Activated CD4-positive, alpha-beta T cell treated with anti-CD3 and anti-CD28 coated beads, Interleukin-2, amount 10 ng/mL, durations not matched to agents 7 days and 5 days (primary cell): ENCODE measurements around the gene HBQ1. TPM values are rescaled to one million over a fixed set of nuclear protein-coding genes. Genes with fewer than 3 reads are reported as not detected.
"Not testable (repeated sequence)": the region's sequence is repeated elsewhere in the genome, so short reads cannot be mapped to it uniquely, and the experiment has no call there.

ENCODE experiments used
- CTCF ChIA-PET: fragments of 350-600 bp; sonication (Branson Sonifier 250); formaldehyde crosslinking; loops from one replicate; lab custom pipeline; 2021; ENCODE audit warnings: antibody characterized with exemption; lab: Charles Lee
- POLR2A ChIA-PET: fragments of 350-600 bp; sonication (Branson Sonifier 250); formaldehyde crosslinking; loops from one replicate; lab custom pipeline; 2021; ENCODE audit warnings: antibody characterized with exemption; lab: Charles Lee
- DNase-seq: peaks from one replicate; pipeline ENCODE4 v3.0.0-alpha.2; 2020
- H3K27ac Mint-ChIP-seq: one replicate; pipeline ENCODE4 v1.8.0; 2021; ENCODE audit warnings: mild to moderate bottlenecking, moderate library complexity, mixed read lengths
- H3K27me3 Mint-ChIP-seq: one replicate; pipeline ENCODE4 v1.8.0; 2021; ENCODE audit warnings: mixed read lengths
- H3K36me3 Mint-ChIP-seq: one replicate; pipeline ENCODE4 v1.8.0; 2021; ENCODE audit warnings: low read depth, mixed read lengths
- H3K4me1 Mint-ChIP-seq: one replicate; pipeline ENCODE4 v1.8.0; 2021; ENCODE audit warnings: mixed read lengths
- H3K4me3 Mint-ChIP-seq: one replicate; pipeline ENCODE4 v1.8.0; 2021; ENCODE audit warnings: mild to moderate bottlenecking, moderate library complexity, mixed read lengths
- H3K9me3 Mint-ChIP-seq: one replicate; pipeline ENCODE4 v1.8.0; 2021; ENCODE audit warnings: mixed read lengths
- total RNA-seq, 2 experiments: library from RNA; stranded (reverse); gene quantifications; one replicate each; pipeline ENCODE4 v1.2.3, GENCODE V29; 2021

HBQ1 gene
- total RNA-seq, 2 experiments from 2014 or later, result not detected

DNA sequence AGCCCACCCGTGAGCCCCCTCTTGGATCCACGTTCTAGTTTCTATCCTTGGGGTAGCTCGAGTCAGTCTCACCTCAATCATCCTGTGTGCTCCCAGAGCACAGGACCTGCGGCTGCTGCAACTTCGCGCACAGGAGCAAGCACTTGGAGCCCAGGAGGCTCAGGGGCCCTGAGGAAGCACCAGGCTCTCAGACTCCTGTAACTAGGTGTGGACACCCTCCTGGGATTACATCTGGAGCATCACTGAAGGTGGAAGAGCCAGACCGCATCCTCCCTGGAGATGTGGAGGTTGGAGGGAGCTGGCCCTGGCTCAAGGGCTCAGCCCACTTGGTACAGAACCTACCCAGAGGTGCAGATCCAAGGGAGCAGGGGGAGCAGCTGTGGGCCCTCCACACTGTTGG is 2.7 kb downstream of the HBQ1 start:
- peaks cover 5% of the 10 kb centered on the region for H3K4me1 Mint-ChIP-seq

DNA sequence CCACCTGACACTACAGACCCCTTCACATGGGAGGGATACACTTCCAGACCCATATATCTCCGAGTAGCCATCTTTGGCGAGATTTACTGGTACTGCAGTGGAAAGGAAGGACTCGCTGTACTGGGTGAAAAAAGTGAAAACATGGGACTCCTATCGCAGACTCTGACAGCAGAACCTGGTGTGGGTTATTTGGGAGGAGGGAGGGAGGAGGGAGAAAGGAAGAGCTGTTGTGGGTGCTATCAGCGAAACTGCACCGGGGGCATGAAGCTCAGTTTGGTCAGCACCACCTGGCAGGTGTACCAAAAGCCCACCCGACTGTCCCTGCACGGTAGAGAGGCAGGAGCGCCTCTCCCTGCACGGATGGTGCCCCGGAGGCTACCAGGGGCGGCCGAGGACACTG is 5.0 kb downstream of the HBQ1 start:
- Mint-ChIP-seq H3K27ac (no peak overlapping the region), H3K9me3 (no peaks in the 10 kb centered on the region), H3K36me3 (peaks cover 17% of the 10 kb centered on the region), H3K4me3 (no peak overlapping the region), H3K27me3 (no peaks in the 10 kb centered on the region), H3K4me1 (peaks cover 9% of the 10 kb centered on the region)
- no peak for DNase-seq
- POLR2A ChIA-PET, result no interaction called here
- CTCF ChIA-PET, result no interaction called here

More for the DNA sequence above, 2.7 kb downstream of the HBQ1 start:
- Mint-ChIP-seq H3K27me3 (peaks cover 17% of the 10 kb centered on the region), H3K9me3 (no peaks in the 10 kb centered on the region), H3K27ac (no peak overlapping the region), H3K36me3 (peaks cover 2% of the 10 kb centered on the region), H3K4me3 (no peak overlapping the region)
- no peak for DNase-seq
- ChIA-PET CTCF (interaction anchor here (0.6 to 1.9 kb wide), 2 partner anchors 76 to 86 kb away, joined by 3 to 7 read pairs; no protein-coding TSS in a partner anchor), POLR2A (no interaction called here)

DNA sequence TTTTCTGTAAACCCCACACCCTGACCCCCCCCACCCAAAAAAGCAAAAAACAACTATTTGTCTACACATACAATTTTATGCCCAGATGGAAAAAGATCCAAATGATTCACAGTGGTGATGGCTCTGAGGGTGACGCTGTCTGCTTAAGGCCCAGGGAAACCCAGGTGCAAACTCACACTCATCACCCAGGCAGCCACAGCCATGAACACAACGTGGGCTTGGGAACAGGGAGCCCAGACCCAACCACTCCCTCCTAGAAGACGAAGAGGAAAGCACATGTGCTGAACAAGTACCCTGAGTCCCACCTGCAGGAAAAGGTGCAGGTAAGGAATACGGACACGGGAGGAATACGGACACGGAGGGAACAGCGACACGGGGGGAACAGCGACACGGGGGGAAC is 5.4 kb downstream of the HBQ1 start:
- ChIA-PET POLR2A (no interaction called here), CTCF (no interaction called here)
- no peaks in the 10 kb centered on the region for H3K9me3 Mint-ChIP-seq
- H3K4me1 Mint-ChIP-seq, result peaks cover 9% of the 10 kb centered on the region
- peaks cover 19% of the 10 kb centered on the region for H3K36me3 Mint-ChIP-seq
- H3K27ac Mint-ChIP-seq, result peak overlapping the region; percentile 36
- no peak overlapping the region for H3K4me3 Mint-ChIP-seq
- no peak for DNase-seq
- no peaks in the 10 kb centered on the region for H3K27me3 Mint-ChIP-seq

DNA sequence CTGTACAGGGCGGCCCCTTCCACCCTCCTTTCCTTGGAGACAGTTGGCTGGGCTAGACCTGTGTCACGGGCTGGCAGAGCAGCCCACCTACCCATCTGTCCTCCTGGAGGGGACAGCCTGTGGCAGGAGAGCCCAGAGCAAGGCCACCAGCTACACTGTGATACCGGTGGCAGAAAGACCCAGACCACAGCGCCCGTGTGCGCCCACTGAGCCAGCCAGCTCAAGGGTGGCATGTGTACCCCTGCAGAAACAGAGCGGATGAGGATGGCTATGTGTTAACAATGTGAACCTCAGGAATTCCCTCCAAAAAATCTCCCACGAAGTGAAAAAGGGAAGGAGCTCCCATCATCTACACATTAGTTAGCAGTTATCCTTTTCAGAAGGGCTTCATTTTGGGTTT is 7.1 kb downstream of the HBQ1 start:
- Mint-ChIP-seq H3K4me1 (peaks cover 5% of the 10 kb centered on the region), H3K4me3 (no peak overlapping the region), H3K27me3 (no peaks in the 10 kb centered on the region), H3K36me3 (peaks cover 27% of the 10 kb centered on the region), H3K9me3 (no peaks in the 10 kb centered on the region), H3K27ac (no peak overlapping the region)
- ChIA-PET POLR2A (no interaction called here), CTCF (no interaction called here)
- DNase-seq, result no peak

DNA sequence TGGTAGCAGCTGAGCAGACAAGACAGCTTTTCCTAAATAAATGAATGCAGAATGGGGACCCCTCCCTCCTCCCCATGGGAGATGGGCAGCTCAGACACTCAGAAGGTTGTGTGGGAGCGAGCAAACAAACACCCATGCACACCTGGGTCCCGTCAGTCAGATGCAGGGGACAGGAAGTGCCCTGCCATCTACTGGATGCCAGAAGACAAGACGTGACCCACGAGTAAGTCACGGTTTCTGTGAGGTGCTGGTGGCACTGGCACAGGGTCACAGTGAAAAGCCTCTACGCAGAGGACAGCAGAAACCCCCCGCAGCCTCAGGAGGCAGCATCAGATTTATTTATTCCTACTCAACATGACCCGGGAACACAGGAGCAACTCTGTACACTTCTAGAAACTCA is 8.4 kb downstream of the HBQ1 start:
- POLR2A ChIA-PET, result no interaction called here
- no peak overlapping the region for H3K4me3 Mint-ChIP-seq
- peak; percentile 57 for DNase-seq
- no peak overlapping the region for H3K27ac Mint-ChIP-seq
- peaks cover 30% of the 10 kb centered on the region for H3K36me3 Mint-ChIP-seq
- CTCF ChIA-PET, result interaction anchor here (0.7 to 1.1 kb wide), 2 partner anchors 24 to 1409 kb away, joined by 3 read pairs; no protein-coding TSS in a partner anchor
- no peaks in the 10 kb centered on the region for H3K9me3 Mint-ChIP-seq
- H3K27me3 Mint-ChIP-seq, result no peaks in the 10 kb centered on the region
- peaks cover 5% of the 10 kb centered on the region for H3K4me1 Mint-ChIP-seq

DNA sequence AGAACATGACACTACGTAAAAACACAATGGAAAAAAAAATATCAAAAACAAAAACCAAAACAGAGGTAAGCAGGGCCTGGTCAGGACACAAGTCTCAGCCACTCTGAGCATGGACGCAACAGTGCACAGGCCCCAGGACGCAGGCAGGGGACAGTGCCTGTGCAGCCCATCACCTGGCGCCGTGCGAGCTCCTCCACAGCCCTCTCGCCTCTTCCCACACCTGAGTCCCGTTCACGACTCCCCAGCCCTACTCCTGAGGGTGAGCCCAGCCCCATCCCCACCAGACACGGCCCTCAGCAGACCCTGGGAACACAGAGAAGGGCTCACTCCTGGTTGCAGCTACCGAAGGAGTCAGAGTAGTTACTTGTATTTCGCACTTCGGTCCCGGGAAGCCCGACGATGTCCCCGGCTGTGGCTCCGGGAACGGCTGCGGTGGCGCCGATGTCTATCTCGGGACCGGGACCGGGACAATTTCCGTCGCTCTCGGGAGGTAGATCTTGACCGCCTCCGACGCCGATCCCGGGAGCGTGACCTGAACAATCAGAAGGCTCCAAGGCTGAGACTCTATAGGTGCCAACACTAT is 9.4 kb downstream of the HBQ1 start:
- H3K27me3 Mint-ChIP-seq, result no peaks in the 10 kb centered on the region
- ChIA-PET POLR2A (no interaction called here), CTCF (interaction anchor here (1.1 kb wide), 1 partner anchor 23 kb away, joined by 3 read pairs; no protein-coding TSS in a partner anchor)
- H3K4me3 Mint-ChIP-seq, result no peak overlapping the region
- no peaks in the 10 kb centered on the region for H3K9me3 Mint-ChIP-seq
- H3K27ac Mint-ChIP-seq, result no peak overlapping the region
- DNase-seq, result no peak
- peaks cover 5% of the 10 kb centered on the region for H3K4me1 Mint-ChIP-seq
- peaks cover 30% of the 10 kb centered on the region for H3K36me3 Mint-ChIP-seq

DNA sequence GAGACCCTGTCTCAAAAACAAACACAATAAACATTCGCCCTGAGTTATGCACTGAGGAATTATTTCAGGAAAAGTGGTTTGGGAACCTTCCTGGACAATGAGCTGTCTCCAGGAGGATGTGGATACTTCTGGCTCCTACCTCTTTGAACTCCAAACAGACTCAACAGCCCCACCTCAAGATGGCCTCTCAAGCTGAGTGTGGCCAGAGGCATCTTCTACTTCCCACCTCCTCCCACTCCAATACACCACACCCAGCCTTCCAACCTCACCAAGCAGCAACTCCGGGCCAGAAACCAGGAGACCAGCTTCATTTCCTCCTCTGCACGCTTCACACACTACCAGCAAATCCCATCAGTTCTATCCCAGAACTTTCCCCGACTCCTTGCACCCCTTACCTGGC is 11.6 kb downstream of the HBQ1 start:
- POLR2A ChIA-PET, result no interaction called here

DNA sequence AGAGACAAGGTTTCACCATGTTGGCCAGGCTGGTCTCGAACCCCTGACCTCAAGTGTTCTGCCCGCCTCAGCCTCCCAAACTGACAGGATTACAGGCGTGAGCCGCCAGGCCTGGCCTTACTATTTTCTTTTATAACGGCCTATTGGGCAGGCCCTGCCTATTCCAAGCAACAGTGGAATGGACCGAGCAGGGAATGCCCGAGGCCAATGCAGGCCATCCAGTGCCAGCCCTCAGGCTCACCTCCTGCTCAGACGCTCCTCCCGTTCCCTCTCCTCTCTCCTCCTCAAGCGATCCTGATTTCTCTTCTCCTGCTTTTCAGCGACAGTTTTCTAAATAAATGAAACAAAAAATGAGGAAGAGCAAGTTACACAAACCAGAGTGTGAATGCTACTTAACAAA is 12.4 kb downstream of the HBQ1 start:
- Mint-ChIP-seq H3K36me3 (peaks cover 36% of the 10 kb centered on the region), H3K9me3 (no peaks in the 10 kb centered on the region), H3K27ac (no peak overlapping the region), H3K27me3 (no peaks in the 10 kb centered on the region), H3K4me1 (peaks cover 5% of the 10 kb centered on the region), H3K4me3 (no peak overlapping the region)
- POLR2A ChIA-PET, result no interaction called here
- CTCF ChIA-PET, result interaction anchor here (0.6 to 1.3 kb wide), 2 partner anchors 96 to 127 kb away, joined by 3 to 4 read pairs; no protein-coding TSS in a partner anchor
- no peak for DNase-seq

More for the DNA sequence above, 11.6 kb downstream of the HBQ1 start:
- Mint-ChIP-seq H3K4me3 (no peak overlapping the region), H3K27ac (no peak overlapping the region), H3K4me1 (peaks cover 5% of the 10 kb centered on the region), H3K27me3 (no peaks in the 10 kb centered on the region), H3K36me3 (peaks cover 32% of the 10 kb centered on the region), H3K9me3 (no peaks in the 10 kb centered on the region)
- CTCF ChIA-PET, result no interaction called here
- no peak for DNase-seq

DNA sequence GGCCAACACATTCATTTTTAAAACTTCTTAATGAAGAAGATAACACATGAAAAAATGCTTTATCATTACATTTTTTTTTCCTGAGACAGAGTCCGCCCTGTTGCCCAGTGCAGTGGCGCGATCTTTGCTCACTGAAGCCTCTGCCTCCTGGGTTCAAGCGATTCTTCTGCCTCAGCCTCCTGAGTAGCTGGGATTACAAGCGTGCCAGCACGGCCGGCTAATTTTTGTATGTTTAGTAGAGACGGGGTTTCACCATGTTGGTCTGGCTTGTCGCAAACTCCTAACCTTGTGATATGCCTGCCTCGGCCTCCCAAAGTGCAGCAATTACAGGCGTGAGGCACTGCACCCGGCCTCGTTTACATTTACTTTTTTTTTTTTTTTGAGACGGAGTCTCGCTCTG is 13.2 kb downstream of the HBQ1 start:
- H3K27ac Mint-ChIP-seq, result no peak overlapping the region
- no peak for DNase-seq
- no peaks in the 10 kb centered on the region for H3K9me3 Mint-ChIP-seq
- ChIA-PET CTCF (interaction anchor here (1.3 kb wide), 1 partner anchor 96 kb away, joined by 4 read pairs; no protein-coding TSS in a partner anchor), POLR2A (no interaction called here)
- H3K27me3 Mint-ChIP-seq, result no peaks in the 10 kb centered on the region
- no peak overlapping the region for H3K4me3 Mint-ChIP-seq
- H3K4me1 Mint-ChIP-seq, result peaks cover 5% of the 10 kb centered on the region
- peaks cover 37% of the 10 kb centered on the region for H3K36me3 Mint-ChIP-seq

DNA sequence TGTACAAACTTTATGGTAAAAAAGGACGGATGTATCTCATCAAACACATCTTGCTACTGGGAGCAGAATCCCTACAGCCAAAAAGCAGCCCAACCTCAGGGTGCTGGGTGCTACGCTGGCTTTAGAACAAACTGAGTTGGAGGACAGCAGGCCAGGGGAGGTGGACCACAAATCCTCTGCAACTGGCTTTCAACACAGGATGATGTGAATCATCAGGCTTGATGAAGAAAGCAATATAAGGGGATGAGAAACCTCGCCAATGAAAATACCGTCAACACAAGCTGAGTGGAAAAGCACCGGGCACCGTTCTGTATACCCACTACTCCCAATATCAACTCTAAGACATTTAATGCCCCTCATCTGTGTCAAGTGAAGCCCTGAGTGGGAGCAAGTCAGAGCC is 14.3 kb downstream of the HBQ1 start:
- Mint-ChIP-seq H3K27me3 (no peaks in the 10 kb centered on the region), H3K9me3 (no peaks in the 10 kb centered on the region), H3K36me3 (peaks cover 35% of the 10 kb centered on the region), H3K4me3 (no peak overlapping the region), H3K27ac (no peak overlapping the region), H3K4me1 (no peaks in the 10 kb centered on the region)
- CTCF ChIA-PET, result interaction anchor here (0.8 to 1.5 kb wide), 2 partner anchors 84 to 87 kb away, joined by 3 to 4 read pairs; no protein-coding TSS in a partner anchor
- POLR2A ChIA-PET, result no interaction called here
- DNase-seq, result no peak

DNA sequence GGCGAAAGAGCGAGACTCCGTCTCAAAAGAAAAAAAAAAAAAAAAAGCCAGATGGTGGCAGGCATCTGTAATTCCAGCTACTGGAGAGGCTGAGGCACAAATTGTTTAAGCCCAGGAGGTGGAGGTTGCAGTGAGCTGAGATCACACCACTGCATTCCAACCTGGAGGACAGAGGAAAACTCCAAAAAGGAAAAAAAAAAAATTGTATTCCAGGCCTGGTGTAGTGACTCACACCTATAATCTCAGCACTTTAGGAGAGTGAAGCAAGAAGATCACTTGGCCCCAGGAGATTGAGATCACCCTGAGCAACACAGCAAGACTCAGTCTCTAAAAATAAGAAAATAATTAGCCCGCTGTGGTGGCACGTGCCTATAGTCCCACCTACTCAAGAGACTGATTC is 20.1 kb downstream of the HBQ1 start:
- Mint-ChIP-seq H3K4me3 (no peak overlapping the region), H3K27ac (no peak overlapping the region), H3K36me3 (peaks cover 31% of the 10 kb centered on the region), H3K27me3 (no peaks in the 10 kb centered on the region), H3K4me1 (no peaks in the 10 kb centered on the region), H3K9me3 (no peaks in the 10 kb centered on the region)
- DNase-seq, result no peak
- POLR2A ChIA-PET, result no interaction called here
- CTCF ChIA-PET, result interaction anchor here (0.6 kb wide), 3 partner anchors 33 to 176 kb away, joined by 3 to 5 read pairs (median 3); no protein-coding TSS in a partner anchor

DNA sequence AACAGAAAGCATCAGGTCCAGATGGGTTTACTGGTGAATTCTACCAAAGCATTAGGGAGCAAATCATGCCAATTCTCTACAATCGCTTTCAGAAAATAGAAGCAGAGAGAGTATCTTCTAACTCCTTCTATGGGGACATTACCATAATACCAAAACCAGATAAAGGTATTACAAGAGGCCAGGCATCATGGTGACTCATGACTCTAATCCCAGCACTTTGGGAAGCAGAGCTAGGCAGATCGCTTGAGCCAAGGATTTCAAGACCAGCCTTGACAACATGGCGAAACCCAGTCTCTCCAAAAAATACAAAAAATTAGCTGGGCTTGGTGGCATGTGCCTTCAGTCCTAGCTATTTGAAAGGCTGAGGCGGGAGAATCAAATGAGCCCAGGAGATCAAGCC is 23.0 kb downstream of the HBQ1 start:
- H3K9me3 Mint-ChIP-seq, result no peaks in the 10 kb centered on the region
- no peak overlapping the region for H3K4me3 Mint-ChIP-seq
- ChIA-PET POLR2A (no interaction called here), CTCF (no interaction called here)
- H3K36me3 Mint-ChIP-seq, result peaks cover 38% of the 10 kb centered on the region
- peaks cover 8% of the 10 kb centered on the region for H3K4me1 Mint-ChIP-seq
- DNase-seq, result no peak
- H3K27ac Mint-ChIP-seq, result no peak overlapping the region
- H3K27me3 Mint-ChIP-seq, result no peaks in the 10 kb centered on the region

DNA sequence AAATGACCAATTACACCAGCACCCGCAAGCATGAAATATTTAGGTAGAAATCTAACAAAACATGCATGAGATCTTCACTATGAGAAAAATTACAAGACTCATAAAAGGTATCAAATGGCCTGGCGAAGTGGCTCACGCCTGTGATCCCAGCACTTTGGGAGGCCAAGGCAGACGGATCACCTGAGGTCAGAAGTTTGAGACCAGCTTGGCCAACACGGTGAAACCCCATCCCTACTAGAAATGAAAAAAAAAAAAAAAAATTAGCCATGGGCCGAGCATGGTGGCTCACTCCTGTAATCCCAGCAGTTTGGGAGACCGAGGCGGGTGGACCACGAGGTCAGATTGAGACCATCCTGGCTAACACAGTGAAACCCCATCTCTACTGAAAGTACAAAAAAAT is 23.8 kb downstream of the HBQ1 start:
- DNase-seq, POLR2A ChIA-PET, H3K4me3 Mint-ChIP-seq, H3K27me3 Mint-ChIP-seq, H3K4me1 Mint-ChIP-seq, H3K27ac Mint-ChIP-seq, H3K9me3 Mint-ChIP-seq: not testable (repeated sequence)
- H3K36me3 Mint-ChIP-seq, result peaks cover 38% of the 10 kb centered on the region
- CTCF ChIA-PET, result interaction anchor here (1.5 kb wide), 1 partner anchor 8 kb away, joined by 3 read pairs; no protein-coding TSS in a partner anchor
